OCI-LY7 (cell line): Measurements from ENCODE around the gene HNRNPAB. TPM values are rescaled to one million over a fixed set of nuclear protein-coding genes. Genes with fewer than 3 reads are reported as not detected.
A peak's percentile ranks its signal among the peaks of the same experiment; 100 is the strongest.

Experiments
- BruUV-seq: library from RNA; stranded (reverse); fragments of 400-500 nt; replicated peaks from 2 replicates; lab custom pipeline; 2021; lab: Mats Ljungman, UMichigan
- CTCF ChIA-PET: fragments of 300-600 bp; sonication (Branson Sonifier 250); formaldehyde crosslinking; loops from one replicate; lab custom pipeline; 2022; ENCODE audit warnings: antibody characterized with exemption; ENCODE audit not compliant: unreplicated experiment; lab: Charles Lee
- POLR2A ChIA-PET: fragments of 300-600 bp; sonication (Branson Sonifier 250); formaldehyde crosslinking; loops from one replicate; lab custom pipeline; 2022; ENCODE audit warnings: antibody characterized with exemption; lab: Charles Lee
- DNase-seq: peaks from one replicate; pipeline ENCODE4 v3.0.0-alpha.2; 2015; ENCODE audit warnings: low spot score
- H2AFZ ChIP-seq: fragments of 200-600 bp; sonication (generic), shearing (Covaris generic); 2 replicates; pipeline ENCODE4 v1.6.1; 2014; ENCODE audit warnings: mild to moderate bottlenecking, antibody characterized with exemption, low read length, moderate library complexity
- H3K27ac ChIP-seq: fragments of 200-600 bp; sonication (generic); 2 replicates; pipeline ENCODE4 v1.5.1; 2014; ENCODE audit warnings: mixed run types, low read depth, mild to moderate bottlenecking, moderate library complexity, low read length, inconsistent platforms; ENCODE audit not compliant: poor library complexity, severe bottlenecking
- H3K36me3 ChIP-seq: fragments of 200-600 bp; sonication (generic); 2 replicates; pipeline ENCODE4 v1.6.1; 2014; ENCODE audit warnings: mild to moderate bottlenecking, antibody characterized with exemption, low read length, moderate library complexity, mixed read lengths; ENCODE audit not compliant: insufficient read depth
- H3K4me1 ChIP-seq: fragments of 200-600 bp; sonication (generic); 2 replicates; pipeline ENCODE4 v1.5.1; 2014; ENCODE audit warnings: mild to moderate bottlenecking, low read length; ENCODE audit not compliant: insufficient read depth, poor library complexity, severe bottlenecking
- H3K4me2 ChIP-seq: fragments of 200-600 bp; sonication (generic); 2 replicates; pipeline ENCODE4 v1.6.1; 2014; ENCODE audit warnings: mild to moderate bottlenecking, low read length
- H3K4me3 ChIP-seq: fragments of 200-600 bp; sonication (generic); 2 replicates; pipeline ENCODE4 v1.5.1; 2014; ENCODE audit warnings: mild to moderate bottlenecking, low read depth, low read length; ENCODE audit not compliant: poor library complexity, severe bottlenecking
- H3K79me2 ChIP-seq: fragments of 200-600 bp; sonication (generic); 2 replicates; pipeline ENCODE4 v1.6.1; 2016; ENCODE audit warnings: low read depth, mild to moderate bottlenecking, low read length, moderate library complexity, mixed read lengths; ENCODE audit not compliant: insufficient read depth
- H3K9me2 ChIP-seq: fragments of 200-600 bp; sonication (generic); 2 replicates; pipeline ENCODE4 v1.6.1; 2016; ENCODE audit warnings: mild to moderate bottlenecking, low read length, mixed read lengths; ENCODE audit not compliant: insufficient read depth
- H3K9me3 ChIP-seq: fragments of 200-600 bp; sonication (generic); 2 replicates; pipeline ENCODE4 v1.6.1; 2014; ENCODE audit warnings: mild to moderate bottlenecking, mixed run types, low read length, mixed read lengths
- H4K20me1 ChIP-seq: fragments of 200-600 bp; sonication (generic); 2 replicates; pipeline ENCODE4 v1.6.1; 2014; ENCODE audit warnings: mild to moderate bottlenecking, antibody characterized with exemption, low read length, moderate library complexity, mixed read lengths; ENCODE audit not compliant: insufficient read depth
- CTCF ChIP-seq: fragments of 200-600 bp; sonication (generic); conservative IDR thresholded peaks from 2 replicates; pipeline ENCODE4 v1.5.1; 2014; ENCODE audit warnings: mild to moderate bottlenecking, antibody characterized with exemption, low read length, moderate library complexity, mixed read lengths
- EZH2phosphoT487 ChIP-seq: fragments of 200-600 bp; sonication (generic); IDR thresholded peaks from 2 replicates; pipeline ENCODE4 v1.6.1; 2018; ENCODE audit warnings: low read depth, borderline replicate concordance, mild to moderate bottlenecking, mixed run types, antibody characterized with exemption, low read length, moderate library complexity, mixed read lengths
- intact Hi-C: fragments of 100-400 bp; cut with micrococcal nuclease; formaldehyde crosslinking; loops from one replicate; pipeline ENCODE4 v1.10.0; 2022; ENCODE audit not compliant: unreplicated experiment
- total RNA-seq, 2 experiments: library from RNA; depleted of rRNA in 1 of 2; stranded (reverse); fragments of >200 nt in 1 of 2; shearing (Covaris generic) in 1 of 2; gene quantifications; 2 replicates each; pipeline ENCODE4 v1.2.3, GENCODE V29; 2014 to 2022

The HNRNPAB gene
- total RNA-seq, 2 experiments from 2014 or later: 146 to 350 TPM

GRCh38 chr5:178231539-178232123, 27.3 kb downstream of the HNRNPAB start:
- no peak for DNase-seq
- Histone ChIP-seq H4K20me1 (peaks cover 9% of the 10 kb centered on the region; the same call in 1 of the 2 replicates), H2AFZ (peak overlapping the region; percentile 63; the same call in 1 of the 2 replicates), H3K9me2 (no peaks in the 10 kb centered on the region), H3K36me3 (peaks cover 54% of the 10 kb centered on the region), H3K4me3 (peak overlapping the region; percentile 98), H3K9me3 (no peaks in the 10 kb centered on the region), H3K4me1 (peaks cover 30% of the 10 kb centered on the region), H3K4me2 (peak overlapping the region; percentile 98), H3K27ac (peak overlapping the region; percentile 71), H3K79me2 (peaks cover 29% of the 10 kb centered on the region)
- CTCF ChIA-PET: interaction anchor here (0.7 kb wide), 1 partner anchor 117 kb away, joined by 4 read pairs; no protein-coding TSS in a partner anchor
- POLR2A ChIA-PET: interaction anchor here (0.6 to 1.2 kb wide), 3 partner anchors 19 to 39 kb away, joined by 3 to 5 read pairs (median 4); no protein-coding TSS in a partner anchor
- no TSS peak for BruUV-seq
- TF ChIP-seq CTCF (no peak), EZH2phosphoT487 (no peak)
- intact Hi-C loops: loop anchor here (2.0 to 10.0 kb wide), 2 partner anchors 27 to 393 kb away; partner anchors contain the start of genes CLK4 and HNRNPAB

GRCh38 chr5:178232124-178232919, 28.0 kb downstream of the HNRNPAB start, which contains the start of gene PHYKPL:
Gene PHYKPL (minus strand): TSS chr5:178232802. CDS start chr5:178232550, 252 bp downstream.
- H3K9me2 ChIP-seq: no peaks in the 10 kb centered on the region

More at GRCh38 chr5:178232124-178232919, 28.0 kb downstream of the HNRNPAB start, which contains the start of gene PHYKPL:
- peaks cover 47% of the 10 kb centered on the region for H3K36me3 ChIP-seq
- peak; percentile 84 for DNase-seq
- POLR2A ChIA-PET: interaction anchor here (0.7 to 1.2 kb wide), 4 partner anchors 16 to 231 kb away, joined by 3 to 7 read pairs (median 4); no protein-coding TSS in a partner anchor
- H3K27ac ChIP-seq: peak within 1 kb of the TSS; percentile 71
- peaks cover 9% of the 10 kb centered on the region; the same call in 1 of the 2 replicates for H4K20me1 ChIP-seq
- peak within 1 kb of the TSS; percentile 63; the same call in 1 of the 2 replicates for H2AFZ ChIP-seq
- H3K9me3 ChIP-seq: no peaks in the 10 kb centered on the region
- BruUV-seq: no TSS peak
- H3K79me2 ChIP-seq: peaks cover 29% of the 10 kb centered on the region
- TF ChIP-seq EZH2phosphoT487 (no peak), CTCF (0 out of 2 replicates have a peak, but pooled peaks have one; percentile 17)
- peaks cover 30% of the 10 kb centered on the region for H3K4me1 ChIP-seq
- CTCF ChIA-PET: interaction anchor here (0.7 kb wide), 1 partner anchor 118 kb away, joined by 4 read pairs; no protein-coding TSS in a partner anchor
- H3K4me3 ChIP-seq: peak within 1 kb of the TSS; percentile 98
- intact Hi-C loops: loop anchor here (2.0 to 10.0 kb wide), 2 partner anchors 28 to 392 kb away; partner anchors contain the start of genes CLK4 and HNRNPAB
- H3K4me2 ChIP-seq: peak within 1 kb of the TSS; percentile 98
